K562 (cell line): ENCODE measurements around the gene HNRNPM. TPM values are rescaled to one million over a fixed set of nuclear protein-coding genes. Genes with fewer than 3 reads are reported as not detected.
A peak's percentile ranks its signal among the peaks of the same experiment; 100 is the strongest.

ENCODE experiments used
- ATAC-seq: fragments of 200-7000 bp; cut with Tn5 transposase; 3 replicates; pipeline ENCODE4 v1.9.1; 2020; ENCODE audit warnings: moderate library complexity
- BruUV-seq: library from RNA; stranded (reverse); fragments of 400-500 nt; replicated peaks from 2 replicates; lab custom pipeline; 2021; lab: Mats Ljungman, UMichigan
- CTCF ChIA-PET: fragments of 300-600 bp; formaldehyde crosslinking; extraction: SDS; loops from one replicate; lab custom pipeline; 2021; ENCODE audit warnings: low intra/inter-chr PET ratio; lab: Yijun Ruan, JAX
- POLR2A ChIA-PET: fragments of 300-600, 350-650 bp; sonication (Branson Sonifier 250); formaldehyde crosslinking; extraction: SDS; loops from one replicate; lab custom pipeline; 2021; ENCODE audit warnings: antibody characterized with exemption, inconsistent platforms; lab: Yijun Ruan, JAX
- DNase-seq, 4 experiments: peaks; one replicate each; pipeline versions ENCODE4 v3.0.0 to v3.0.0-alpha.2; 2011 to 2018; ENCODE audit warnings: low spot score in 3 of 4, mixed read lengths in 3 of 4; ENCODE audit errors: extremely low read depth in 1 of 4
- FAIRE-seq: peaks from 2 replicates; lab custom pipeline; 2011; peaks lifted over from hg19 to GRCh38; lab: Jason Lieb, UNC
- H2AFZ ChIP-seq: 2 replicates; pipeline ENCODE4 v1.6.0; 2011; ENCODE audit warnings: low read depth, low read length, control low read depth, inconsistent platforms
- H3K27ac ChIP-seq: fragments of 200-600 bp; 3 replicates; pipeline ENCODE4 v1.8.0; 2011; ENCODE audit warnings: low read depth, mild to moderate bottlenecking, control low read depth, inconsistent platforms, low read length, moderate library complexity, mixed read lengths; ENCODE audit errors: extremely low read depth
- H3K27me3 ChIP-seq, 2 experiments: fragments of 300-600 bp in 1 of 2; 2 replicates in 1 of 2; 3 replicates in 1 of 2; pipeline versions ENCODE4 v1.6.0 to v1.8.0; 2011; ENCODE audit warnings: inconsistent platforms in 2 of 2, low read length in 2 of 2, mild to moderate bottlenecking in 1 of 2, mixed read lengths in 1 of 2, moderate library complexity in 1 of 2; ENCODE audit not compliant: control insufficient read depth in 2 of 2, insufficient read depth in 2 of 2
- H3K36me3 ChIP-seq: fragments of 300-600 bp; 3 replicates; pipeline ENCODE4 v1.8.0; 2011; ENCODE audit warnings: mild to moderate bottlenecking, low read length, inconsistent platforms; ENCODE audit not compliant: control insufficient read depth, insufficient read depth
- H3K4me1 ChIP-seq, 2 experiments: fragments of 200-600 bp in 1 of 2; replicated peaks in 1 of 2; 2 replicates in 1 of 2; 3 replicates in 1 of 2; pipeline versions ENCODE4 v1.5.1 to v1.8.0; 2011; ENCODE audit warnings: inconsistent platforms in 2 of 2, low read length in 2 of 2, mild to moderate bottlenecking in 1 of 2, mixed read lengths in 1 of 2, moderate library complexity in 1 of 2; ENCODE audit not compliant: control insufficient read depth in 2 of 2, insufficient read depth in 2 of 2
- H3K4me2 ChIP-seq: 2 replicates; pipeline ENCODE4 v1.6.1; 2011; ENCODE audit warnings: low read length, control low read depth, inconsistent platforms, mixed read lengths; ENCODE audit not compliant: insufficient read depth
- H3K4me3 ChIP-seq: fragments of 200-600 bp; sonication (generic), shearing (Covaris generic); 2 replicates; pipeline ENCODE4 v1.5.1; 2016; ENCODE audit warnings: control low read depth, inconsistent platforms
- H3K79me2 ChIP-seq: fragments of 200-600 bp; 3 replicates; pipeline ENCODE4 v1.8.0; 2011; ENCODE audit warnings: low read length, inconsistent platforms; ENCODE audit not compliant: control insufficient read depth, insufficient read depth
- H3K9ac ChIP-seq, 2 experiments: 2 replicates each; pipeline versions ENCODE4 v1.6.0 to v1.6.1; 2011; ENCODE audit warnings: low read depth in 2 of 2, low read length in 2 of 2, control low read depth in 1 of 2, inconsistent platforms in 1 of 2, mild to moderate bottlenecking in 1 of 2, mixed read lengths in 1 of 2; ENCODE audit not compliant: insufficient read depth in 1 of 2
- H3K9me1 ChIP-seq: one replicate; pipeline ENCODE4 v1.6.0; 2011; ENCODE audit warnings: inconsistent platforms, mild to moderate bottlenecking, low read length, moderate library complexity; ENCODE audit not compliant: control insufficient read depth, insufficient read depth
- H3K9me3 ChIP-seq: replicated peaks from 2 replicates; pipeline ENCODE4 v1.5.1; 2011; ENCODE audit warnings: low read depth, low read length, inconsistent platforms; ENCODE audit not compliant: control insufficient read depth, insufficient read depth
- H4K20me1 ChIP-seq: replicated peaks from 2 replicates; pipeline ENCODE4 v1.6.1; 2011; ENCODE audit warnings: low read length, inconsistent platforms, mixed read lengths; ENCODE audit not compliant: control insufficient read depth, insufficient read depth
- ATF3 ChIP-seq, 2 experiments: fragments of 450-650 bp in 1 of 2; sonication (generic) in 1 of 2; formaldehyde crosslinking in 1 of 2; IDR thresholded peaks in 1 of 2; conservative IDR thresholded peaks in 1 of 2; 2 replicates each; pipeline versions ENCODE4 v1.6.1 to v1.8.1; 2016 to 2023; ENCODE audit warnings: mild to moderate bottlenecking in 2 of 2, moderate library complexity in 2 of 2, inconsistent platforms in 1 of 2, missing genetic modification reagents in 1 of 2
- BRF2 ChIP-seq: IDR thresholded peaks from 3 replicates; pipeline ENCODE4 v1.6.1; 2011; ENCODE audit warnings: borderline replicate concordance, mild to moderate bottlenecking; ENCODE audit not compliant: insufficient read length, insufficient read depth
- CBFA2T2 ChIP-seq: fragments of 450-650 bp; conservative IDR thresholded peaks from 2 replicates; pipeline ENCODE4 v1.6.1; 2017; ENCODE audit warnings: mild to moderate bottlenecking
- CBFA2T3 ChIP-seq: fragments of 450-650 bp; IDR thresholded peaks from 2 replicates; pipeline ENCODE4 v1.6.1; 2017
- CREM ChIP-seq: IDR thresholded peaks from 2 replicates; pipeline ENCODE4 v1.6.1; 2014; ENCODE audit warnings: antibody characterized with exemption, low read depth
- DLX4 ChIP-seq: fragments of 250-450 bp; sonication (Bioruptor Pico); IDR thresholded peaks from 2 replicates; pipeline ENCODE4 v1.6.1; 2021; ENCODE audit warnings: mild to moderate bottlenecking
- ELF4 ChIP-seq: fragments of 450-650 bp; formaldehyde crosslinking; IDR thresholded peaks from 2 replicates; pipeline ENCODE4 v1.4.0; 2022; ENCODE audit warnings: missing genetic modification characterization
- EP300 ChIP-seq: IDR thresholded peaks from 2 replicates; pipeline ENCODE4 v1.6.1; 2012; ENCODE audit warnings: low read length, improper control_type of control experiment
- HEY1 ChIP-seq: fragments of 250-450 bp; sonication (Bioruptor Pico); IDR thresholded peaks from 2 replicates; pipeline ENCODE4 v1.5.0; 2020; ENCODE audit warnings: mild to moderate bottlenecking, moderate library complexity, borderline replicate concordance
- JUND ChIP-seq, 2 experiments: IDR thresholded peaks; 2 replicates in 1 of 2; 3 replicates in 1 of 2; pipeline ENCODE4 v1.6.1; 2011; ENCODE audit warnings: borderline replicate concordance in 2 of 2, low read depth in 2 of 2, low read length in 2 of 2, improper control_type of control experiment in 1 of 2, missing biosample characterization in 1 of 2, missing genetic modification characterization in 1 of 2, missing genetic modification reagents in 1 of 2
- LEF1 ChIP-seq: fragments of 450-650 bp; IDR thresholded peaks from 2 replicates; pipeline ENCODE4 v1.6.1; 2016; ENCODE audit warnings: mild to moderate bottlenecking
- NONO ChIP-seq, 2 experiments: fragments of 200-400 bp in 1 of 2; fragments of 450-650 bp in 1 of 2; formaldehyde crosslinking in 1 of 2; IDR thresholded peaks; 2 replicates each; pipeline ENCODE4 v1.6.1; 2017; ENCODE audit warnings: low read depth in 2 of 2, mild to moderate bottlenecking in 2 of 2, moderate library complexity in 2 of 2, low read length in 1 of 2
- RFX7 ChIP-seq: fragments of 250-450 bp; sonication (Bioruptor Pico); IDR thresholded peaks from 2 replicates; pipeline ENCODE4 v1.5.1; 2021; ENCODE audit warnings: mild to moderate bottlenecking
- SETDB1 ChIP-seq: IDR thresholded peaks from one replicate; pipeline ENCODE4 v1.6.1; 2012; ENCODE audit warnings: low read length, control low read depth, inconsistent platforms
- TCF3 ChIP-seq: sonication (generic); formaldehyde crosslinking; IDR thresholded peaks from 2 replicates; pipeline ENCODE4 v1.4.0; 2020; ENCODE audit warnings: mild to moderate bottlenecking, missing genetic modification reagents
- ZC3H8 ChIP-seq: fragments of 450-650 bp; IDR thresholded peaks from 2 replicates; pipeline ENCODE4 v1.6.1; 2017
- ZNF12 ChIP-seq: sonication (generic); formaldehyde crosslinking; IDR thresholded peaks from 2 replicates; pipeline ENCODE4 v1.4.0; 2020; ENCODE audit warnings: mild to moderate bottlenecking, missing genetic modification reagents
- ZNF395 ChIP-seq: fragments of 200-800 bp; sonication (Bioruptor generic); IDR thresholded peaks from 2 replicates; pipeline ENCODE4 v1.6.1; 2017; ENCODE audit warnings: missing genetic modification characterization, missing compliant biosample characterization
- ZNF408 ChIP-seq: fragments of 250-450 bp; sonication (Bioruptor Pico); IDR thresholded peaks from 2 replicates; pipeline ENCODE4 v1.4.0; 2020; ENCODE audit warnings: low read depth, mild to moderate bottlenecking, moderate library complexity
- ZNF445 ChIP-seq: fragments of 250-450 bp; sonication (Bioruptor Pico); IDR thresholded peaks from 2 replicates; pipeline ENCODE4 v1.4.0; 2020; ENCODE audit warnings: low read depth, mild to moderate bottlenecking, moderate library complexity
- ZNF583 ChIP-seq: fragments of 250-450 bp; sonication (Bioruptor Pico); IDR thresholded peaks from 2 replicates; pipeline ENCODE4 v1.4.0; 2020
- WGBS: fragments of 100-300 bp; shearing (Covaris generic); methylation state at CpG from one replicate; pipeline ENCODE4 v1.1.6; 2016; ENCODE audit warnings: low coverage, mixed read lengths; ENCODE audit not compliant: insufficient coverage; ENCODE audit errors: missing lambda C conversion rate; 5-methylcytosine and 5-hydroxymethylcytosine counted together
- in situ Hi-C: fragments of 300-500 bp; cut with MboI; formaldehyde crosslinking; loops from 4 replicates; pipeline ENCODE4 v1.15.0; 2018; ENCODE audit warnings: inconsistent platforms, mixed read lengths
- intact Hi-C: fragments of 100-400 bp; cut with micrococcal nuclease; formaldehyde crosslinking; loops from 2 replicates; pipeline ENCODE4 v1.14.2; 2022
- polyA plus RNA-seq, 8 experiments: library from polyadenylated mRNA; depleted of rRNA in 4 of 8; stranded (reverse) in 5 of 8; unstranded in 3 of 8; fragments of >200 nt; fragmentation: Nextera tagmentation in 2 of 8; fragmentation: Illumina TruSeq in 1 of 8; extraction: Ambion mirVana in 2 of 8; extraction: Trizol in 1 of 8; gene quantifications; 2 replicates each; pipeline versions ENCODE4 v1.2.1 to v1.2.3, GENCODE V29; 2011 to 2014; ENCODE audit warnings: inconsistent platforms in 1 of 8, missing spikeins in 1 of 8
- total RNA-seq, 7 experiments: library from RNA; depleted of rRNA in 6 of 7; stranded (reverse); fragments of >200 nt in 6 of 7; fragmentation: Illumina TruSeq in 2 of 7; extraction: Trizol in 2 of 7; gene quantifications; 2 replicates each; pipeline versions ENCODE4 v1.2.1 to v1.2.3, GENCODE V29; 2011 to 2021; ENCODE audit warnings: low replicate concordance in 1 of 7

Gene HNRNPM
- total and polyA plus RNA-seq, 9 of the 15 experiments (the other 6 are each of a cell fraction or from before 2014, with no cell fraction given) = 11.1 to 340 (median 195) TPM

- intact Hi-C loops = no loop called here
- H3K9me3 ChIP-seq = no peaks in the 10 kb centered on the region
- no peak overlapping the region for H3K4me3 ChIP-seq
- H3K79me2 ChIP-seq = no peaks in the 10 kb centered on the region
- H3K4me1 ChIP-seq = peaks cover 0 to 15% of the 10 kb centered on the region in 2 experiments; a peak in 3 of 5 replicates
- FAIRE-seq (no peak), ATAC-seq (no peak), DNase-seq (no peak)
- ChIA-PET CTCF (no interaction called here), POLR2A (interaction anchor here (0.6 to 1.0 kb wide), 2 partner anchors 8 to 58 kb away, joined by 3 to 4 read pairs; no protein-coding TSS in a partner anchor)
- BruUV-seq = no TSS peak
- 6% methylated on average over 7 of the region's 7 CpGs for WGBS
- H3K9ac ChIP-seq = no peak overlapping the region
- H4K20me1 ChIP-seq = no peaks in the 10 kb centered on the region
- in situ Hi-C loops = no loop called here
- H3K27ac ChIP-seq = no peak overlapping the region
- no peak overlapping the region for H3K4me2 ChIP-seq
- peaks cover 5 to 30% of the 10 kb centered on the region in 2 experiments; a peak in 3 of 5 replicates for H3K27me3 ChIP-seq
- no peaks in the 10 kb centered on the region for H3K9me1 ChIP-seq
- no peaks in the 10 kb centered on the region for H3K36me3 ChIP-seq
- no peak overlapping the region for H2AFZ ChIP-seq
- TF ChIP-seq EP300 = no peak
- TF ChIP-seq ZNF583 (CRISPR knock-in tag) = no peak
- peak; percentile 46 for TF ChIP-seq CREM
- no peak for TF ChIP-seq LEF1
- TF ChIP-seq ZNF408 = no peak
- no peak for TF ChIP-seq ZNF445 (CRISPR knock-in tag)
- no peak for TF ChIP-seq ZNF12 (CRISPR knock-in tag)
- no peak for TF ChIP-seq NONO (IDR thresholded peaks at IDR 0.05; ENCODE audit: low read depth in 2 of 2, low read length in 1 of 2)
- no peak for TF ChIP-seq HEY1 (CRISPR knock-in tag)
- no peak for TF ChIP-seq RFX7 (CRISPR knock-in tag)
- TF ChIP-seq JUND (IDR thresholded peaks at IDR 0.05; ENCODE audit: borderline replicate concordance, low read depth, low read length) = 0 out of 2 replicates have a peak, but pooled peaks have one; percentile 27
- TF ChIP-seq JUND (tag; IDR thresholded peaks at IDR 0.05; ENCODE audit: borderline replicate concordance, low read depth, low read length) = no peak
- TF ChIP-seq BRF2 = no peak
- TF ChIP-seq DLX4 (CRISPR knock-in tag) = no peak
- no peak for TF ChIP-seq ELF4 (CRISPR knock-in tag)
- TF ChIP-seq SETDB1 = no peak
- TF ChIP-seq ZNF395 = no peak
- TF ChIP-seq CBFA2T2 = peak; percentile 47
- peak; percentile 75 for TF ChIP-seq CBFA2T3
- no peak for TF ChIP-seq ZC3H8
- TF ChIP-seq ATF3 (IDR thresholded peaks at IDR 0.05) = peak; percentile 54; the same call in 1 of the 2 replicates
- no peak for TF ChIP-seq ATF3 (CRISPR knock-in tag; conservative IDR thresholded peaks at IDR 0.05)
- TF ChIP-seq TCF3 = peak; percentile 43; the same call in 1 of the 2 replicates
These were observed 86.7 kb downstream of the HNRNPM start for GRCh38 chr19:8531470-8531869.
